Retinal pigment epithelial cell (primary cell): Measurements from ENCODE around the gene PPFIA2.
"Not testable (repeated sequence)": the region's sequence is repeated elsewhere in the genome, so short reads cannot be mapped to it uniquely, and the experiment has no call there.

Source experiments
- DNase-seq: peaks from one replicate; pipeline ENCODE4 v3.0.0-alpha.2; 2010; ENCODE audit warnings: low read depth
- H3K4me3 ChIP-seq: 2 replicates; pipeline ENCODE4 v1.5.1; 2011; ENCODE audit warnings: mild to moderate bottlenecking, low read length, control low read depth, moderate library complexity
- TF ChIP-seq, protein P1 (sequence below): conservative IDR thresholded peaks from 2 replicates; pipeline ENCODE4 v1.5.1; 2011; ENCODE audit warnings: low read depth, low read length, control low read depth, inconsistent platforms

PPFIA2 gene

DNA sequence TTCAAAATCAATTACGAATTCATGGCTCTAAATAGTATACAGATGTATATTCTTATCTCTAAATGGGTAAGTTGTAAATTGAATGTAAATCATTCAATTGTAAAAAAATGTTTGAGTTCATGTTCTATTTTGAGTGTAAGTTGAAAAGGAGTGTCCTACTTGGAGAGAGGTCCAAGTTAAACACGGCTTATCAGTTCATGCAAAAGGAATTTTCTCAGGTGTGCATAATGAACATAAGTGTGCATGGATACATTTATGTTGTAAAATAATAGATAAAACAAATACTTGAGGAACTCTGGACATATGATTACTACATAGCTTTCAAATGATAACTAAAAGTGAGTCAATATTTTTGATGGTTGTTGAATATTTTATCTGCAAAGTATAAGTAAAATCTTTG, 79.5 kb downstream of the PPFIA2 start:
- TF ChIP-seq, protein P1, sequence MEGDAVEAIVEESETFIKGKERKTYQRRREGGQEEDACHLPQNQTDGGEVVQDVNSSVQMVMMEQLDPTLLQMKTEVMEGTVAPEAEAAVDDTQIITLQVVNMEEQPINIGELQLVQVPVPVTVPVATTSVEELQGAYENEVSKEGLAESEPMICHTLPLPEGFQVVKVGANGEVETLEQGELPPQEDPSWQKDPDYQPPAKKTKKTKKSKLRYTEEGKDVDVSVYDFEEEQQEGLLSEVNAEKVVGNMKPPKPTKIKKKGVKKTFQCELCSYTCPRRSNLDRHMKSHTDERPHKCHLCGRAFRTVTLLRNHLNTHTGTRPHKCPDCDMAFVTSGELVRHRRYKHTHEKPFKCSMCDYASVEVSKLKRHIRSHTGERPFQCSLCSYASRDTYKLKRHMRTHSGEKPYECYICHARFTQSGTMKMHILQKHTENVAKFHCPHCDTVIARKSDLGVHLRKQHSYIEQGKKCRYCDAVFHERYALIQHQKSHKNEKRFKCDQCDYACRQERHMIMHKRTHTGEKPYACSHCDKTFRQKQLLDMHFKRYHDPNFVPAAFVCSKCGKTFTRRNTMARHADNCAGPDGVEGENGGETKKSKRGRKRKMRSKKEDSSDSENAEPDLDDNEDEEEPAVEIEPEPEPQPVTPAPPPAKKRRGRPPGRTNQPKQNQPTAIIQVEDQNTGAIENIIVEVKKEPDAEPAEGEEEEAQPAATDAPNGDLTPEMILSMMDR = no peak
- DNase-seq = no peak
- H3K4me3 ChIP-seq = no peak overlapping the region

GRCh38 chr12:81670759-81671158, 88.4 kb downstream of the PPFIA2 start:
- no peak for DNase-seq
- TF ChIP-seq, protein P1 = no peak
- no peak overlapping the region for H3K4me3 ChIP-seq

DNA sequence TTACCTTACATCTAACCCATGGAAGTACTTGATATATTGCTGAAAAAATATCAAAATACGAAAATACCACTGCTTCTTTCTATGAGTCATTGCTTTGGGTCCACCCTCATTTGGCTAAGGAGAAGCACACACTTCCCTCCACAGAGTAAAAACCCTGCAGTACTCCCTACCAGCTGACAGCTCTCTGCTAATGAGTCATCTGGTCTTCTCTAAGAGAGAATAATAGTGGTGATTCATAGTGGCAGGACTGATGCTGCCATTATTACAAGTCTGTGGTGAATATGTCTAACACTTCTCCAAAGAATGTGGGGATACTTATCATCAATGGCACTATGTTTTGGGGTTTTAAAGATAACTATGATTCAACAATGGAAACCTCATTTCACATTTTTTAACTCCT, 90.7 kb downstream of the PPFIA2 start:
- TF ChIP-seq, protein P1 = no peak
- no peak overlapping the region for H3K4me3 ChIP-seq
- DNase-seq = peak; percentile 86

DNA sequence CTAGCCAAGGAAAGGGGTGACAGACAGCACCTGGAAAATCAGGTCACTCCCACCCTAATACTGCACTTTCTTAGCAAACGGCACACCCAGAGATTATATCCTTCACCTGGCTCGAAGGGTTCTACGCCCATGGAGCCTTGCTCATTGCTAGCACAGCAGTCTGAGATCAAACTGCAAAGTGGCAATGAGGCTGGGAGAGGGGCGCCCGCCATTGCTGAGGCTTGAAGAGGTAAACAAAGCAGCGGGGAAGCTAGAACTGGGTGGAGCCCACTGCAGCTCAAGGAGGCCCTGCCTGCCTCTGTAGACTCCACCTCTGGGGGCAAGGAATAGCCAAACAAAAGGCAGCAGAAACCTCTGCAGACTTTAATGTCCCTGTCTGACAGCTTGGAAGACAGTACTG, 99.8 kb downstream of the PPFIA2 start:
- DNase-seq, H3K4me3 ChIP-seq: not testable (repeated sequence)

DNA sequence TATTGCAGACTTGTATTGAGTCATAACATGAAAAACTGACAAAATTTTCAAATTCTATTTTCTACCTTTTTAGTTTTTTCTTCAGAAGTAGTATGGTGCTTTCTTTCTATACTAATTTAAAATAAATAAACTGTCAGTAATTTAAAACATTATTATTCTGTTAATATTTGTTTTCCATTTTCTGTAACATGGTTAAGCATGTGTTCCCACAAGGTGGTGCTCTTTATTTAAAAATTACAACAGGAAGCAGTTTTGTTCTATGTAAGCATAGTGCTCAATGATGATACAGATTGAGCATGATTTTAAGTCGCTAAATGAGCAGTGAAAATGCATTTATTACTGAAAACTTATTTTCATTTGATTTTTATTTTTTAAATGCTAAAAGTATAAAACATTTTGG, 114.6 kb downstream of the PPFIA2 start:
- TF ChIP-seq, protein P1 = peak; percentile 49
- peak; percentile 22 for DNase-seq
- no peak overlapping the region for H3K4me3 ChIP-seq

DNA sequence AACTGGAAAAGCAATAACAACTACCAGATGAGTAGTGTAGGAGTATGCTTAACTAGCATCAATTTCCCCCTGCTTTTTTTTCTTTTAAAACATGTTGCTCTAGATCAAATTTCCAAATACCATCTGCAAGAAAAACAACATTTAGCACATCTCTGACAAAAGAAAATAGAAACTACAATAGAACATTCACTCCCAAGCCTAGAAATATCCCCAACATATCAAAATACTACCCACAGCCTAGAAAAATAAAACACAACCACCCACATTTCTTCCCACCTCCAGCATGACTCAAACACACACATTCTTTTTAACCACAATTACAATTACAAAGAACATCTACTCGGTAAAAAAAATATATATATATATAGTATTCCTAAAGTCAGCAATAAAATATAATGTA, 120.0 kb downstream of the PPFIA2 start:
- DNase-seq = no peak
- TF ChIP-seq, protein P1 = no peak

GRCh38 chr12:81633127-81633526, 126.0 kb downstream of the PPFIA2 start:
- DNase-seq = no peak
- TF ChIP-seq, protein P1 = no peak
- H3K4me3 ChIP-seq = no peak overlapping the region

More for the DNA sequence above, 120.0 kb downstream of the PPFIA2 start:
- no peak overlapping the region for H3K4me3 ChIP-seq
